Endothelial cell of umbilical vein (primary cell): Measurements from ENCODE around the gene KCNJ6. TPM values are rescaled to one million over a fixed set of nuclear protein-coding genes. Genes with fewer than 3 reads are reported as not detected.

Experiments used
- BruUV-seq: library from RNA; stranded (reverse); fragments of 400-500 nt; replicated peaks from 2 replicates; lab custom pipeline; 2021; lab: Mats Ljungman, UMichigan
- CTCF ChIA-PET: fragments of 300-600, 350-600 bp; sonication (Branson Sonifier 250); formaldehyde crosslinking; loops from one replicate; lab custom pipeline; 2021; ENCODE audit warnings: antibody characterized with exemption, inconsistent platforms; lab: Charles Lee
- POLR2A ChIA-PET: fragments of 300-600, 350-600 bp; sonication (Branson Sonifier 250); formaldehyde crosslinking; loops from one replicate; lab custom pipeline; 2021; ENCODE audit warnings: antibody characterized with exemption, inconsistent platforms; lab: Charles Lee
- DNase-seq: peaks from one replicate; pipeline ENCODE4 v3.0.0-alpha.2; 2011; ENCODE audit warnings: low read depth, low spot score
- FAIRE-seq: peaks from 2 replicates; lab custom pipeline; 2011; peaks lifted over from hg19 to GRCh38; lab: Jason Lieb, UNC
- H2AFZ ChIP-seq: 2 replicates; pipeline ENCODE4 v1.6.0; 2012; ENCODE audit warnings: low read depth, low read length, control low read depth, inconsistent platforms
- H3K27ac ChIP-seq: 2 replicates; pipeline ENCODE4 v1.5.1; 2011; ENCODE audit warnings: low read depth, mild to moderate bottlenecking, control low read depth, low read length, moderate library complexity; ENCODE audit not compliant: insufficient read depth
- H3K27me3 ChIP-seq, 2 experiments: 2 replicates each; pipeline versions ENCODE4 v1.6.0 to v1.6.1; 2011; ENCODE audit warnings: low read length in 2 of 2, mixed read lengths in 1 of 2; ENCODE audit not compliant: control insufficient read depth in 2 of 2, insufficient read depth in 2 of 2
- H3K36me3 ChIP-seq, 2 experiments: 2 replicates in 1 of 2; 3 replicates in 1 of 2; pipeline ENCODE4 v1.5.1; 2011; ENCODE audit warnings: low read length in 2 of 2, mild to moderate bottlenecking in 1 of 2, moderate library complexity in 1 of 2; ENCODE audit not compliant: control insufficient read depth in 2 of 2, insufficient read depth in 2 of 2; ENCODE audit errors: extremely low read depth in 1 of 2
- H3K4me1 ChIP-seq: 3 replicates; pipeline ENCODE4 v1.5.1; 2011; ENCODE audit warnings: mild to moderate bottlenecking, low read length; ENCODE audit not compliant: control insufficient read depth, insufficient read depth; ENCODE audit errors: extremely low read depth
- H3K4me2 ChIP-seq: 2 replicates; pipeline ENCODE4 v1.6.1; 2011; ENCODE audit warnings: low read length, control low read depth, mixed read lengths; ENCODE audit not compliant: insufficient read depth
- H3K4me3 ChIP-seq, 3 experiments: fragments of 200-600 bp in 1 of 3; sonication (generic), shearing (Covaris generic) in 1 of 3; replicated peaks in 1 of 3; 2 replicates each; pipeline ENCODE4 v1.5.1; 2011 to 2016; ENCODE audit warnings: control low read depth in 3 of 3, low read length in 3 of 3, mild to moderate bottlenecking in 2 of 3, inconsistent platforms in 1 of 3, low read depth in 1 of 3, moderate library complexity in 1 of 3; ENCODE audit not compliant: insufficient read depth in 1 of 3
- H3K79me2 ChIP-seq: 2 replicates; pipeline ENCODE4 v1.6.0; 2012; ENCODE audit warnings: low read length, inconsistent platforms; ENCODE audit not compliant: control insufficient read depth, insufficient read depth
- H3K9ac ChIP-seq: replicated peaks from 2 replicates; pipeline ENCODE3; 2011; ENCODE audit warnings: low read length, control low read depth; ENCODE audit not compliant: insufficient read depth; ENCODE audit errors: extremely low read depth
- H3K9me1 ChIP-seq: replicated peaks from 3 replicates; pipeline ENCODE4 v1.6.0; 2011; ENCODE audit warnings: mild to moderate bottlenecking, low read length; ENCODE audit not compliant: control insufficient read depth, insufficient read depth; ENCODE audit errors: extremely low read depth
- H3K9me3 ChIP-seq: replicated peaks from 2 replicates; pipeline ENCODE4 v1.5.1; 2012; ENCODE audit warnings: low read length, inconsistent platforms; ENCODE audit not compliant: control insufficient read depth, insufficient read depth
- H4K20me1 ChIP-seq: replicated peaks from 2 replicates; pipeline ENCODE3; 2011; ENCODE audit warnings: mild to moderate bottlenecking, low read length; ENCODE audit not compliant: control insufficient read depth, insufficient read depth; ENCODE audit errors: extremely low read depth
- CTCF ChIP-seq, 2 donors: IDR thresholded peaks; 1 replicate in 1 of 2; 2 replicates in 1 of 2; pipeline ENCODE4 v1.5.1; 2011; ENCODE audit warnings: low read length in 2 of 2, mild to moderate bottlenecking in 2 of 2, moderate library complexity in 2 of 2, control low read depth in 1 of 2, inconsistent platforms in 1 of 2, low read depth in 1 of 2; ENCODE audit not compliant: insufficient read depth in 1 of 2; ENCODE audit errors: extremely low read depth in 1 of 2
- EZH2 ChIP-seq: IDR thresholded peaks from 2 replicates; pipeline ENCODE4 v1.6.1; 2012; ENCODE audit warnings: borderline replicate concordance, low read depth, mild to moderate bottlenecking, moderate library complexity, low read length, inconsistent platforms; ENCODE audit not compliant: severe bottlenecking
- FOS ChIP-seq: IDR thresholded peaks from 2 replicates; pipeline ENCODE4 v1.6.1; 2011; ENCODE audit warnings: mild to moderate bottlenecking, low read length, moderate library complexity, borderline replicate concordance; ENCODE audit not compliant: insufficient read depth
- GATA2 ChIP-seq: IDR thresholded peaks from 2 replicates; pipeline ENCODE4 v1.7.0; 2011; ENCODE audit warnings: low read depth, mild to moderate bottlenecking, moderate library complexity, mixed read lengths, low read length; ENCODE audit not compliant: insufficient read length, insufficient read depth
- JUN ChIP-seq: IDR thresholded peaks from 2 replicates; pipeline ENCODE4 v1.6.1; 2011; ENCODE audit warnings: borderline replicate concordance, low read depth; ENCODE audit not compliant: insufficient read length, insufficient read depth
- MAX ChIP-seq: IDR thresholded peaks from 2 replicates; pipeline ENCODE4 v1.6.1; 2011; ENCODE audit not compliant: insufficient read depth, insufficient read length
- MYC ChIP-seq: IDR thresholded peaks from one replicate; pipeline ENCODE4 v1.6.1; 2011; ENCODE audit warnings: mild to moderate bottlenecking, low read depth, low read length
- POLR2A ChIP-seq: IDR thresholded peaks from 2 replicates; pipeline ENCODE4 v1.6.1; 2012; ENCODE audit warnings: low read depth, mild to moderate bottlenecking, control low read depth, low read length
- POLR2AphosphoS5 ChIP-seq: IDR thresholded peaks from 2 replicates; pipeline ENCODE4 v1.6.1; 2012; ENCODE audit warnings: low read depth, mild to moderate bottlenecking, control low read depth, low read length, moderate library complexity; ENCODE audit not compliant: insufficient read depth
- dilution Hi-C: fragments of 300-500 bp; cut with MboI; formaldehyde crosslinking; loops from one replicate; pipeline ENCODE4 v1.15.0; 2019; ENCODE audit warnings: low sequenced_read_pairs; ENCODE audit not compliant: extremely low pct_ligation_motif_present
- intact Hi-C: fragments of 100-400 bp; cut with micrococcal nuclease; formaldehyde crosslinking; loops from one replicate; pipeline ENCODE4 v1.10.0; 2022
- polyA plus RNA-seq, 4 experiments: library from polyadenylated mRNA; depleted of rRNA in 3 of 4; stranded (reverse) in 3 of 4; unstranded in 1 of 4; fragments of >200 nt; gene quantifications; 2 replicates each; pipeline versions ENCODE4 v1.2.1 to v1.2.3, GENCODE V29; 2011 to 2012; ENCODE audit warnings: missing spikeins in 1 of 4
- total RNA-seq: library from RNA; stranded (reverse); gene quantifications from 2 replicates; pipeline ENCODE4 v1.2.3, GENCODE V29; 2021

KCNJ6 gene
- total and polyA plus RNA-seq, 2 donors (not counting 3 experiments of a cell fraction or from before 2014, with no cell fraction given) = not detected

DNA sequence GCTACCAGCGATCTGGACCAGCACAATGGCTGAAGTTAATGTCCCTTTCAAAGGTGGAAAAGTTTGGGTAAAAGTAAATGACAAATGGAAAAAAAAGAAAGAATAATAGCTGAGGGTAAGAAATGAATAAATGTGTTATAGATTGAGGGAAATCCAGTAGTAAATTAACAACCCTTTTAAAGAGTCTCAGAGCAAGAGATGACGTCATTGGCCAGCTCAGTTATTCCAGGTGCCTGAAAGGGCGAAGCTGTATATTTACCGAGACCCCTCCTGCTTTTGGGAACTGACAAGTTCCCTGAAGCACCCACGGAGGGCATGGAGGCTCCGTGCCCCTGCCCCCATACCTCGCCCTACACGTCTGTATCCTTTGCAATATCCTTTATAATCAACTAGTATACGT lies 40.5 kb upstream of the KCNJ6 start:
- BruUV-seq = no TSS peak
- POLR2A ChIA-PET = no interaction called here
- no peak for FAIRE-seq

More for the DNA sequence above, 40.5 kb upstream of the KCNJ6 start:
- Histone ChIP-seq H3K9ac (no peak overlapping the region), H3K79me2 (no peaks in the 10 kb centered on the region), H2AFZ (no peak overlapping the region), H3K27me3 (peaks cover 0 to 2% of the 10 kb centered on the region in 2 experiments), H3K36me3 (no peaks in the 10 kb centered on the region), H3K9me3 (no peaks in the 10 kb centered on the region), H3K4me2 (no peak overlapping the region), H4K20me1 (no peaks in the 10 kb centered on the region), H3K4me3 (no peak overlapping the region), H3K4me1 (no peaks in the 10 kb centered on the region), H3K27ac (no peak overlapping the region), H3K9me1 (no peaks in the 10 kb centered on the region)
- dilution Hi-C loops = no loop called here
- TF ChIP-seq EZH2 = no peak
- no peak for TF ChIP-seq MAX
- no peak for TF ChIP-seq FOS
- no peak for TF ChIP-seq POLR2A
- TF ChIP-seq CTCF (IDR thresholded peaks at IDR 0.05; ENCODE audit: extremely low read depth in 1 of 2, insufficient read depth in 1 of 2, low read depth in 1 of 2, low read length in 2 of 2) = no peak
- TF ChIP-seq GATA2 = no peak
- no peak for TF ChIP-seq MYC
- TF ChIP-seq JUN = no peak
- no peak for TF ChIP-seq POLR2AphosphoS5
- no peak for DNase-seq
- CTCF ChIA-PET = interaction anchor here (1.0 kb wide), 1 partner anchor 12 kb away, joined by 4 read pairs; no protein-coding TSS in a partner anchor
- intact Hi-C loops = no loop called here
